ENCODE results near the gene HPS3.
"Not testable (repeated sequence)": the region's sequence is repeated elsewhere in the genome, so short reads cannot be mapped to it uniquely, and the experiment has no call there.

HPS3 gene

GRCh38 chr3:149091983-149092382 lies 37.5 kb upstream of the HPS3 start:
- no peak overlapping the region for H3K4me3 ChIP-seq (ENCODE audit: low read depth, low read length)
- peaks cover 4% of the 10 kb centered on the region; the same call in 1 of the 2 replicates for H3K27me3 ChIP-seq (ENCODE audit: control insufficient read depth, insufficient read depth, low read length)
- no peak overlapping the region for H3K9ac ChIP-seq (ENCODE audit: low read length)
- H3K27ac ChIP-seq (ENCODE audit: low read depth, low read length): no peak overlapping the region
- H3K4me1 ChIP-seq (ENCODE audit: control insufficient read depth, insufficient read depth, low read length): no peaks in the 10 kb centered on the region
- H3K9me3 ChIP-seq (ENCODE audit: control insufficient read depth, insufficient read depth, low read depth, low read length): peaks cover 3% of the 10 kb centered on the region
- H3K36me3 ChIP-seq (ENCODE audit: control insufficient read depth, insufficient read depth, low read length): no peaks in the 10 kb centered on the region

GRCh38 chr3:149095487-149095886 lies 34.0 kb upstream of the HPS3 start:
- Histone ChIP-seq H3K9ac (ENCODE audit: low read length) (no peak overlapping the region), H3K27me3 (ENCODE audit: control insufficient read depth, insufficient read depth, low read length) (no peaks in the 10 kb centered on the region), H3K4me1 (ENCODE audit: control insufficient read depth, insufficient read depth, low read length) (no peaks in the 10 kb centered on the region), H3K9me3 (ENCODE audit: control insufficient read depth, insufficient read depth, low read depth, low read length) (no peaks in the 10 kb centered on the region; the same call in 1 of the 2 replicates), H3K27ac (ENCODE audit: low read depth, low read length) (no peak overlapping the region), H3K4me3 (ENCODE audit: low read depth, low read length) (no peak overlapping the region), H3K36me3 (ENCODE audit: control insufficient read depth, insufficient read depth, low read length) (no peaks in the 10 kb centered on the region)

GRCh38 chr3:149097987-149098386 lies 31.5 kb upstream of the HPS3 start:
- H3K4me1 ChIP-seq (ENCODE audit: control insufficient read depth, insufficient read depth, low read length); H3K36me3 ChIP-seq (ENCODE audit: control insufficient read depth, insufficient read depth, low read length); H3K27ac ChIP-seq (ENCODE audit: low read depth, low read length); H3K9ac ChIP-seq (ENCODE audit: low read length); H3K9me3 ChIP-seq (ENCODE audit: control insufficient read depth, insufficient read depth, low read depth, low read length); H3K4me3 ChIP-seq (ENCODE audit: low read depth, low read length); H3K27me3 ChIP-seq (ENCODE audit: control insufficient read depth, insufficient read depth, low read length): not testable (repeated sequence)

- no peak overlapping the region for H3K9ac ChIP-seq (ENCODE audit: low read length)
- no peaks in the 10 kb centered on the region for H3K4me1 ChIP-seq (ENCODE audit: control insufficient read depth, insufficient read depth, low read length)
- no peak overlapping the region for H3K4me3 ChIP-seq (ENCODE audit: low read depth, low read length)
- peaks cover 7% of the 10 kb centered on the region for H3K9me3 ChIP-seq (ENCODE audit: control insufficient read depth, insufficient read depth, low read depth, low read length)
- no peak overlapping the region for H3K27ac ChIP-seq (ENCODE audit: low read depth, low read length)
- no peaks in the 10 kb centered on the region for H3K27me3 ChIP-seq (ENCODE audit: control insufficient read depth, insufficient read depth, low read length)
- no peaks in the 10 kb centered on the region for H3K36me3 ChIP-seq (ENCODE audit: control insufficient read depth, insufficient read depth, low read length)
Observed at GRCh38 chr3:149101154-149101553, 28.3 kb upstream of the HPS3 start.

GRCh38 chr3:149101641-149102040 lies 27.8 kb upstream of the HPS3 start:
- Histone ChIP-seq H3K9ac (ENCODE audit: low read length) (no peak overlapping the region), H3K9me3 (ENCODE audit: control insufficient read depth, insufficient read depth, low read depth, low read length) (peaks cover 12% of the 10 kb centered on the region), H3K27ac (ENCODE audit: low read depth, low read length) (no peak overlapping the region), H3K27me3 (ENCODE audit: control insufficient read depth, insufficient read depth, low read length) (no peaks in the 10 kb centered on the region), H3K36me3 (ENCODE audit: control insufficient read depth, insufficient read depth, low read length) (no peaks in the 10 kb centered on the region), H3K4me3 (ENCODE audit: low read depth, low read length) (no peak overlapping the region), H3K4me1 (ENCODE audit: control insufficient read depth, insufficient read depth, low read length) (no peaks in the 10 kb centered on the region)

GRCh38 chr3:149104484-149104883 lies 25.0 kb upstream of the HPS3 start:
- H3K9me3 ChIP-seq (ENCODE audit: control insufficient read depth, insufficient read depth, low read depth, low read length): peaks cover 21% of the 10 kb centered on the region
- H3K36me3 ChIP-seq (ENCODE audit: control insufficient read depth, insufficient read depth, low read length): no peaks in the 10 kb centered on the region
- H3K27ac ChIP-seq (ENCODE audit: low read depth, low read length): no peak overlapping the region
- H3K4me3 ChIP-seq (ENCODE audit: low read depth, low read length): no peak overlapping the region
- no peak overlapping the region for H3K9ac ChIP-seq (ENCODE audit: low read length)
- no peaks in the 10 kb centered on the region for H3K4me1 ChIP-seq (ENCODE audit: control insufficient read depth, insufficient read depth, low read length)
- H3K27me3 ChIP-seq (ENCODE audit: control insufficient read depth, insufficient read depth, low read length): no peaks in the 10 kb centered on the region

GRCh38 chr3:149114458-149114857 lies 15.0 kb upstream of the HPS3 start:
- Histone ChIP-seq H3K27me3 (ENCODE audit: control insufficient read depth, insufficient read depth, low read length) (no peaks in the 10 kb centered on the region), H3K9ac (ENCODE audit: low read length) (no peak overlapping the region), H3K4me3 (ENCODE audit: low read depth, low read length) (no peak overlapping the region), H3K4me1 (ENCODE audit: control insufficient read depth, insufficient read depth, low read length) (peaks cover 11% of the 10 kb centered on the region), H3K27ac (ENCODE audit: low read depth, low read length) (no peak overlapping the region), H3K9me3 (ENCODE audit: control insufficient read depth, insufficient read depth, low read depth, low read length) (peaks cover 8% of the 10 kb centered on the region), H3K36me3 (ENCODE audit: control insufficient read depth, insufficient read depth, low read length) (no peaks in the 10 kb centered on the region)

GRCh38 chr3:149115114-149115513 lies 14.3 kb upstream of the HPS3 start:
- no peak overlapping the region for H3K9ac ChIP-seq (ENCODE audit: low read length)
- no peak overlapping the region for H3K27ac ChIP-seq (ENCODE audit: low read depth, low read length)
- H3K27me3 ChIP-seq (ENCODE audit: control insufficient read depth, insufficient read depth, low read length): no peaks in the 10 kb centered on the region
- H3K36me3 ChIP-seq (ENCODE audit: control insufficient read depth, insufficient read depth, low read length): no peaks in the 10 kb centered on the region
- H3K4me3 ChIP-seq (ENCODE audit: low read depth, low read length): no peak overlapping the region
- peaks cover 11% of the 10 kb centered on the region for H3K4me1 ChIP-seq (ENCODE audit: control insufficient read depth, insufficient read depth, low read length)
- peaks cover 8% of the 10 kb centered on the region for H3K9me3 ChIP-seq (ENCODE audit: control insufficient read depth, insufficient read depth, low read depth, low read length)

GRCh38 chr3:149118724-149119123 lies 10.7 kb upstream of the HPS3 start:
- Histone ChIP-seq H3K4me1 (ENCODE audit: control insufficient read depth, insufficient read depth, low read length) (peaks cover 15% of the 10 kb centered on the region), H3K27me3 (ENCODE audit: control insufficient read depth, insufficient read depth, low read length) (no peaks in the 10 kb centered on the region), H3K9ac (ENCODE audit: low read length) (no peak overlapping the region), H3K4me3 (ENCODE audit: low read depth, low read length) (no peak overlapping the region), H3K36me3 (ENCODE audit: control insufficient read depth, insufficient read depth, low read length) (no peaks in the 10 kb centered on the region), H3K9me3 (ENCODE audit: control insufficient read depth, insufficient read depth, low read depth, low read length) (peaks cover 1% of the 10 kb centered on the region), H3K27ac (ENCODE audit: low read depth, low read length) (no peak overlapping the region)

- no peak overlapping the region for H3K27ac ChIP-seq (ENCODE audit: low read depth, low read length)
- peaks cover 13% of the 10 kb centered on the region for H3K4me1 ChIP-seq (ENCODE audit: control insufficient read depth, insufficient read depth, low read length)
- no peak overlapping the region for H3K4me3 ChIP-seq (ENCODE audit: low read depth, low read length)
- H3K36me3 ChIP-seq (ENCODE audit: control insufficient read depth, insufficient read depth, low read length): no peaks in the 10 kb centered on the region
- no peaks in the 10 kb centered on the region for H3K27me3 ChIP-seq (ENCODE audit: control insufficient read depth, insufficient read depth, low read length)
- no peaks in the 10 kb centered on the region for H3K9me3 ChIP-seq (ENCODE audit: control insufficient read depth, insufficient read depth, low read depth, low read length)
- H3K9ac ChIP-seq (ENCODE audit: low read length): no peak overlapping the region
Observed at GRCh38 chr3:149119466-149119865, 10.0 kb upstream of the HPS3 start.

GRCh38 chr3:149120051-149120972 lies 9.1 kb upstream of the HPS3 start:
- Histone ChIP-seq H3K36me3 (ENCODE audit: control insufficient read depth, insufficient read depth, low read length) (no peaks in the 10 kb centered on the region), H3K9me3 (ENCODE audit: control insufficient read depth, insufficient read depth, low read depth, low read length) (no peaks in the 10 kb centered on the region), H3K27ac (ENCODE audit: low read depth, low read length) (no peak overlapping the region), H3K9ac (ENCODE audit: low read length) (no peak overlapping the region), H3K4me1 (ENCODE audit: control insufficient read depth, insufficient read depth, low read length) (peaks cover 4% of the 10 kb centered on the region; the same call in 1 of the 2 replicates), H3K4me3 (ENCODE audit: low read depth, low read length) (no peak overlapping the region), H3K27me3 (ENCODE audit: control insufficient read depth, insufficient read depth, low read length) (no peaks in the 10 kb centered on the region)
